Measurements from ENCODE around the gene ZNF81.
"Not testable (repeated sequence)": the region's sequence is repeated elsewhere in the genome, so short reads cannot be mapped to it uniquely, and the experiment has no call there.

ZNF81 gene

GRCh38 chrX:47936224-47936939 is 99.7 kb downstream of the ZNF81 start:
- DNase-seq (ENCODE audit: low spot score): no peak

- no peak for DNase-seq (ENCODE audit: low spot score)
These were observed 100.2 kb downstream of the ZNF81 start for GRCh38 chrX:47936940-47937317.

- DNase-seq (ENCODE audit: low spot score): no peak
These were observed 103.7 kb downstream of the ZNF81 start for GRCh38 chrX:47940448-47940847.

- no peak for DNase-seq (ENCODE audit: low spot score)
These were observed 104.7 kb downstream of the ZNF81 start for GRCh38 chrX:47941423-47941822.

GRCh38 chrX:47955295-47955694 is 118.6 kb downstream of the ZNF81 start:
- not testable (repeated sequence) for DNase-seq (ENCODE audit: low spot score)

- no peak for DNase-seq (ENCODE audit: low spot score)
These were observed 119.3 kb downstream of the ZNF81 start for GRCh38 chrX:47956016-47956415.

- not testable (repeated sequence) for DNase-seq (ENCODE audit: low spot score)
These were observed 121.5 kb downstream of the ZNF81 start for GRCh38 chrX:47958206-47958605.

- no peak for DNase-seq (ENCODE audit: low spot score)
These were observed 122.2 kb downstream of the ZNF81 start for GRCh38 chrX:47958761-47959342.

- no peak for DNase-seq (ENCODE audit: low spot score)
These were observed 123.7 kb downstream of the ZNF81 start for GRCh38 chrX:47960406-47960805.

GRCh38 chrX:47961830-47962229 is 125.1 kb downstream of the ZNF81 start:
- not testable (repeated sequence) for DNase-seq (ENCODE audit: low spot score)

GRCh38 chrX:47965526-47965925 is 128.8 kb downstream of the ZNF81 start:
- not testable (repeated sequence) for DNase-seq (ENCODE audit: low spot score)

Data from hepatic stellate cell (primary cell).